Neutrophil (primary cell): ENCODE measurements around the gene KCNJ10.
A peak's percentile ranks its signal among the peaks of the same experiment; 100 is the strongest.

Source experiments
- H3K27ac ChIP-seq: fragments of 200-600 bp; sonication (generic); 2 replicates; pipeline ENCODE4 v1.5.1; 2016; ENCODE audit warnings: mild to moderate bottlenecking, moderate library complexity
- H3K27me3 ChIP-seq: fragments of 200-600 bp; sonication (generic); 2 replicates; pipeline ENCODE4 v1.6.0; 2016; ENCODE audit warnings: mild to moderate bottlenecking
- H3K36me3 ChIP-seq: fragments of 200-600 bp; sonication (generic); 2 replicates; pipeline ENCODE4 v1.5.1; 2017
- H3K4me1 ChIP-seq, 2 experiments: fragments of 200-600 bp in 1 of 2; sonication (generic) in 1 of 2; 1 replicate in 1 of 2; 2 replicates in 1 of 2; pipeline versions ENCODE4 v1.5.1 to v1.6.1; 2013 to 2016; ENCODE audit warnings: low read depth in 1 of 2, low read length in 1 of 2, mild to moderate bottlenecking in 1 of 2, moderate library complexity in 1 of 2; ENCODE audit not compliant: control insufficient read depth in 1 of 2, insufficient read depth in 1 of 2
- H3K4me3 ChIP-seq, 2 experiments: fragments of 200-600 bp in 1 of 2; sonication (generic) in 1 of 2; 1 replicate in 1 of 2; 2 replicates in 1 of 2; pipeline ENCODE4 v1.5.1; 2013 to 2016; ENCODE audit warnings: low read depth in 1 of 2, low read length in 1 of 2, mild to moderate bottlenecking in 1 of 2, moderate library complexity in 1 of 2
- H3K9me3 ChIP-seq: fragments of 200-600 bp; sonication (generic); 2 replicates; pipeline ENCODE4 v1.5.1; 2016
- TF ChIP-seq, protein P1 (sequence below): fragments of 200-600 bp; sonication (generic); IDR thresholded peaks from 2 replicates; pipeline ENCODE4 v1.5.1; 2016; ENCODE audit warnings: antibody characterized with exemption

Gene KCNJ10

DNA sequence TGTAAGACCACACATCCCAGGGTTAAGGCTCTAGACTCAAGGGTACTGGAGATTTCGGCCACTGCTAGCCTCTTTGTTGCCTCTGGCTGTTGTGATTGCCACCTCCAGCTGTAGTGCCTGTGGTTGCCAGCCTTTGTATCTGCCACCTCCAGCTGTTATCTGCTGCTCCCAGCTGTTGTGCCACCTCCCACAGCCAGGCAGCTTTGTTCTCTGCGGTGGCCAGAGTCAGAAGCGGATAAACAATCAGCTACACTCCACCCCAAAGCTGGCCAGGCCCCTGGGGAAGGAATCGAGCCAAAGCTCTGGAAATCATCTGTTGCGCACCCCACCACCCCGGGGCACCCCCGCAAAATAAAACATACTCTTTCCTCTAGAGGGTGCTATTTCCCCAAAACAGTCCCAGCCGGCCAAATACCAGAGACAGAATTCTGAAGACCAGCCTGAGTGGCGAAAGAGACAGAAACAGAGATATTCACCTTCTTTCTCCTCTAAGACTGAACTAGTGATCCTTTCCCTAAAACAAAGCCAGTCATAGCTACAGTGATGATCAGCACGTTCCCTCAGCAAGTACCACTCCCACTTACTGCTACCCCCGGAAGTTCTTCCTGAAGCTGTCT lies 23.4 kb downstream of the KCNJ10 start:
- Histone ChIP-seq H3K9me3 (no peaks in the 10 kb centered on the region), H3K4me1 (peaks cover 4 to 9% of the 10 kb centered on the region in 2 experiments), H3K27ac (no peak overlapping the region), H3K36me3 (no peaks in the 10 kb centered on the region), H3K4me3 (peak overlapping the region in 1 of 2 experiments; percentile 8), H3K27me3 (peaks cover 56% of the 10 kb centered on the region)
- TF ChIP-seq, protein P1, sequence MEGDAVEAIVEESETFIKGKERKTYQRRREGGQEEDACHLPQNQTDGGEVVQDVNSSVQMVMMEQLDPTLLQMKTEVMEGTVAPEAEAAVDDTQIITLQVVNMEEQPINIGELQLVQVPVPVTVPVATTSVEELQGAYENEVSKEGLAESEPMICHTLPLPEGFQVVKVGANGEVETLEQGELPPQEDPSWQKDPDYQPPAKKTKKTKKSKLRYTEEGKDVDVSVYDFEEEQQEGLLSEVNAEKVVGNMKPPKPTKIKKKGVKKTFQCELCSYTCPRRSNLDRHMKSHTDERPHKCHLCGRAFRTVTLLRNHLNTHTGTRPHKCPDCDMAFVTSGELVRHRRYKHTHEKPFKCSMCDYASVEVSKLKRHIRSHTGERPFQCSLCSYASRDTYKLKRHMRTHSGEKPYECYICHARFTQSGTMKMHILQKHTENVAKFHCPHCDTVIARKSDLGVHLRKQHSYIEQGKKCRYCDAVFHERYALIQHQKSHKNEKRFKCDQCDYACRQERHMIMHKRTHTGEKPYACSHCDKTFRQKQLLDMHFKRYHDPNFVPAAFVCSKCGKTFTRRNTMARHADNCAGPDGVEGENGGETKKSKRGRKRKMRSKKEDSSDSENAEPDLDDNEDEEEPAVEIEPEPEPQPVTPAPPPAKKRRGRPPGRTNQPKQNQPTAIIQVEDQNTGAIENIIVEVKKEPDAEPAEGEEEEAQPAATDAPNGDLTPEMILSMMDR = no peak

DNA sequence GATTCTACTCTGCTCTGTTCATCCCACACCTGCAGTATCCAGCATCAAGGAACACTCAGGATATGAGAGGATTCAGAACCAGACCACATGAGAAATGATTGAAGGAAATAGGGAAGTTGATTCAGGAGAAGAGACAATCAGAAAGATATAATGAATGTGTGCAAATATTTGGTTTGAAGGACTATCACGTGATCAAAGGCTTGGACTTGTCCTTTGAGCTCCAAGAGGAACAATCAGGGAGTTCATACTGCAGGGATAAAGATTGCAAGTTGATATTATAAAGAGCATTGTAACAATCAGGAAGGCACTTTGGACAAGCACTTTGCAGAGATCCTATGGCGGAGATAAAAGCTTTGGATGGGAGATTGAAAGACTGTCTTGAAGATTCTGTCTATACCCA lies 24.3 kb downstream of the KCNJ10 start:
- peaks cover 4 to 9% of the 10 kb centered on the region in 2 experiments for H3K4me1 ChIP-seq
- peaks cover 48% of the 10 kb centered on the region for H3K27me3 ChIP-seq
- TF ChIP-seq, protein P1 = no peak
- H3K36me3 ChIP-seq = no peaks in the 10 kb centered on the region
- no peak overlapping the region for H3K27ac ChIP-seq
- H3K9me3 ChIP-seq = no peaks in the 10 kb centered on the region
- no peak overlapping the region for H3K4me3 ChIP-seq

DNA sequence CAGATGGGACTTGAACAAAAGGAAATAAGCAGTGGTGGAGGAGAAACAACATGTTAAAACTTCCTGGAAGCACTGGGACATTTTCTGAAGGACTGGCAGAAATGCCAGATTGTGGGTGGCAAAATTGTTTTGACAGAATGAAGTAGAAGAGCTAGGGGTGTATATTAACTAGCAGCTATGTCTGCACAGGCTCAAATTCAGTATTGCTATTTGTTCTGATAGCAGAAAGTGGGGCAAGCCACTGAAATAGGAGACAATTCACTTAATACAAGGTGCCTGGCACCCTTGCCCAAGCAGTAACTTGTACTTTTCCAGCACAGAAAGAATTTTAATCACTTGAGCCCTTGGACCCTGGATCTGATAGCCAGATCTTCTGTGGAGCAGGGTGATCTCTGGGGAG lies 26.4 kb downstream of the KCNJ10 start:
- Histone ChIP-seq H3K4me3 (no peak overlapping the region), H3K27ac (no peak overlapping the region), H3K4me1 (peaks cover 4 to 9% of the 10 kb centered on the region in 2 experiments), H3K27me3 (peaks cover 48% of the 10 kb centered on the region), H3K9me3 (no peaks in the 10 kb centered on the region), H3K36me3 (no peaks in the 10 kb centered on the region)
- TF ChIP-seq, protein P1 = no peak

DNA sequence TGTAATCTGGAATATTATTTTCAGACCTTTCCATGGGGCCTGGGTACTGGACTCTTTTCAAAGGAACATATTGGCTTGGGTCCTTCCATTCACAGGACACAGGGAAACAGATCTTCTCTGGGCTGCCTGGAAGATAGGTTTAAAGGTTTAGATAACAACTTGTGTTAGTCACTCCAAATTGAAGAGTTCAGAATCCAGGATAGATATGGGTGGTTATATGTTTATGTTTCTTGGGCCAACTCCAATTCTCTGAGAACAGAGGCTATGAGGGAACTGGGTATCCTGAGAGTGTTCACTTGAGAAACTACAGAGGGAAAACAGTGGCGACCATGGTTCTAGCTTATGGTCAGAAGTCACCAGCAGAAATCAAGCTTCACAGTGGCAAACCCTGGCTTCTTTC lies 29.5 kb downstream of the KCNJ10 start:
- Histone ChIP-seq H3K9me3 (no peaks in the 10 kb centered on the region), H3K4me3 (no peak overlapping the region), H3K36me3 (no peaks in the 10 kb centered on the region), H3K27ac (no peak overlapping the region), H3K4me1 (no peaks in the 10 kb centered on the region), H3K27me3 (peaks cover 24% of the 10 kb centered on the region)
- TF ChIP-seq, protein P1 = no peak

DNA sequence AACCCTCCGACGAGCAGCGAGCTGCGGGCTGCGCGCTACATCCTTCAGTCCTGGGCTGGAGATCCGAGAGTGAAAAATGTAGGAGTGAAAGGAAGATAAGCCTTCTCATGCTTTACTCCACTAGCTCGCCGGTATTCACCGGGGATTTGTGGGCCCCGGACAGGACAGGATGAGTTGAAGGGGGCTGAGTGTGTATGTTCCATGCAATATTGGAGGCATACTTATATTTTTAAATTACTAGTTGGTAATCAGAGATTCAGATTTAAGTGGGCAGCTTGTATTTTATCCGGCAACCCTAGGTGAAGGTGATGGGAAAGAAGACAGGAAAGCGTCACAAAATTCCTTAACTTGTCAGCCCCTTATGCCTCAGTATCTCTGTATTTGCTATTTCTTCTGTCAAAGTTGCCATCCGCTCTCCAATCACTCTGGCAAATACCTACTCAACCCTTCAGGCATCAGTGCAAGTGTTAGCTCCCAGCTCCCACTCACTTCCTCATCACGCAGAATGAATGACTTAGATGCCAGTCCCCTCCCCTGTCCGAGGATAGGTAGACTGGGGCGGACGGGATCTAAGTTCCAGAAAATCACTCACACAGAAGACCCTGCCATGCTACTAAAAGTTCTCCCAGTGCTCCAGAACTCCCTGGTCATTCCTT lies 37.7 kb downstream of the KCNJ10 start:
- Histone ChIP-seq H3K9me3 (no peaks in the 10 kb centered on the region), H3K4me3 (peak overlapping the region; percentile 90 to 94), H3K36me3 (no peaks in the 10 kb centered on the region), H3K27me3 (peaks cover 48% of the 10 kb centered on the region), H3K27ac (peak overlapping the region; percentile 51), H3K4me1 (peaks cover 17% of the 10 kb centered on the region in 2 experiments)
- TF ChIP-seq, protein P1 = no peak
